ENCODE results near the gene CACHD1. TPM values are rescaled to one million over a fixed set of nuclear protein-coding genes. Genes with fewer than 3 reads are reported as not detected.

CACHD1 gene
- total RNA-seq, 1 donor from 2014 or later, result 24.1 TPM

GRCh38 chr1:64513545-64513944, 43.6 kb downstream of the CACHD1 start:
- Mint-ChIP-seq H3K4me3 (no peak overlapping the region), H3K36me3 (no peaks in the 10 kb centered on the region), H3K27ac (peak overlapping the region; percentile 92), H3K27me3 (ENCODE audit: low read depth) (no peaks in the 10 kb centered on the region), H3K9me3 (no peaks in the 10 kb centered on the region), H3K4me1 (peaks cover 64% of the 10 kb centered on the region)
- TF ChIP-seq CTCF (IDR thresholded peaks at IDR 0.05; ENCODE audit: unreplicated experiment), result no peak
- no peak for DNase-seq (ENCODE audit: low spot score in 2 of 2, unreplicated experiment in 2 of 2)

GRCh38 chr1:64514197-64514765, 44.4 kb downstream of the CACHD1 start:
- Mint-ChIP-seq H3K27ac (peak overlapping the region; percentile 92), H3K27me3 (ENCODE audit: low read depth) (no peaks in the 10 kb centered on the region), H3K4me1 (peaks cover 64% of the 10 kb centered on the region), H3K9me3 (no peaks in the 10 kb centered on the region), H3K4me3 (peak overlapping the region; percentile 14), H3K36me3 (no peaks in the 10 kb centered on the region)
- DNase-seq (ENCODE audit: low spot score in 2 of 2, unreplicated experiment in 2 of 2), result no peak
- TF ChIP-seq CTCF (IDR thresholded peaks at IDR 0.05; ENCODE audit: unreplicated experiment), result no peak

DNA sequence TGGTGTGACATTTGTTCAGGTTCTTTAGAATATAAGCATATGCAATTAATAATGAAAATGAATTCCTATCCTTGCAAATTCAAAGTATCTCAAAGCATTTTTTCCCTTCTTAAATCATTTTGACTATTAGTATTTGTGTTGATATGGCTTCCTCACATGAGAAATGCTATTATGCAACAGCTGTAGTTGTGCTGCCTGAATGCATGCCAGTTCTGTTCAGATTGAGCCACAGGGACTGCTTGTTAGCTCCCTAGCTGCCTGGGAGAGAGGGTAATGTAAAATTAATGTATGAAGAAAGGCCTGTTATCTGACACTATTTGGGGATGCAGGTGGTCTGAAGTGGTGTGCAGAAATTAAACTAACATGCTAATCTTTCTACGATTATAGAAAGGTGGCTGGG, 45.5 kb downstream of the CACHD1 start:
- Mint-ChIP-seq H3K4me3 (no peak overlapping the region), H3K27ac (no peak overlapping the region), H3K27me3 (ENCODE audit: low read depth) (no peaks in the 10 kb centered on the region), H3K36me3 (no peaks in the 10 kb centered on the region), H3K9me3 (no peaks in the 10 kb centered on the region), H3K4me1 (peaks cover 69% of the 10 kb centered on the region)
- DNase-seq (ENCODE audit: low spot score in 2 of 2, unreplicated experiment in 2 of 2), result no peak
- no peak for TF ChIP-seq CTCF (IDR thresholded peaks at IDR 0.05; ENCODE audit: unreplicated experiment)

- no peaks in the 10 kb centered on the region for H3K36me3 Mint-ChIP-seq
- H3K9me3 Mint-ChIP-seq, result no peaks in the 10 kb centered on the region
- H3K27me3 Mint-ChIP-seq (ENCODE audit: low read depth), result no peaks in the 10 kb centered on the region
- no peak for TF ChIP-seq CTCF (IDR thresholded peaks at IDR 0.05; ENCODE audit: unreplicated experiment)
- H3K4me3 Mint-ChIP-seq, result no peak overlapping the region
- DNase-seq (ENCODE audit: low spot score in 2 of 2, unreplicated experiment in 2 of 2), result no peak
- peaks cover 72% of the 10 kb centered on the region for H3K4me1 Mint-ChIP-seq
- H3K27ac Mint-ChIP-seq, result no peak overlapping the region
Observed at GRCh38 chr1:64516301-64516700, 46.4 kb downstream of the CACHD1 start.

GRCh38 chr1:64516803-64517568, 47.1 kb downstream of the CACHD1 start:
- DNase-seq (ENCODE audit: low spot score in 2 of 2, unreplicated experiment in 2 of 2), result no peak
- Mint-ChIP-seq H3K27ac (no peak overlapping the region), H3K9me3 (no peaks in the 10 kb centered on the region), H3K4me3 (no peak overlapping the region), H3K4me1 (peaks cover 72% of the 10 kb centered on the region), H3K27me3 (ENCODE audit: low read depth) (no peaks in the 10 kb centered on the region), H3K36me3 (no peaks in the 10 kb centered on the region)
- no peak for TF ChIP-seq CTCF (IDR thresholded peaks at IDR 0.05; ENCODE audit: unreplicated experiment)
